ENCODE results near the gene ETFDH. TPM values are rescaled to one million over a fixed set of nuclear protein-coding genes. Genes with fewer than 3 reads are reported as not detected.

The ETFDH gene
- total and polyA plus RNA-seq, 10 of the 15 experiments (the other 5 are each of a cell fraction or from before 2014, with no cell fraction given) = 10.9 to 30.4 (median 20.6) TPM

DNA sequence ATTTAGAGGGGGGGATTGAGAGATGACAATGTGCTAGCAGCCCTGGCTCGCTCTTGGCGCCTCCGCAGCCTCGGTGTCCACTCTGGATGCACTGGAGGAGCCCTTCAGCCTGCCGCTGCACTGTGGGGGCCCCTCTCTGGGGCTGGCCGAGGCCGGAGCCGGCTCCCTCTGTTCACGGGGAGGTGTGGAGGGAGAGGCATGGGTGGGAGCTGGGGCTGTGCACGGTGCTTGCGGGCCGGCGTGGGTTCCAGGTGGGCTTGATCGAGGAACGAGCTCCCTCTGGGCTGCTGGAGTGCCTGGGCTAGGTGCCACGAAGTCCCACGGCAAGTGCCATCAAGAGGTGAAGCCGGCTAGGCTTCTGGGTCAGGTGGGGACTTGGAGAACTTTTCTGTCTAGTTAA lies 7.3 kb upstream of the ETFDH start:
- no peaks in the 10 kb centered on the region for H3K9me3 ChIP-seq (replicated peaks; ENCODE audit: control insufficient read depth, insufficient read depth, low read length)
- no peak overlapping the region for H2AFZ ChIP-seq (ENCODE audit: control insufficient read depth, low read depth, low read length)
- H3K4me3 ChIP-seq = no peak overlapping the region
- H3K4me1 ChIP-seq (ENCODE audit: control insufficient read depth, insufficient read depth, low read length) = no peaks in the 10 kb centered on the region
- RAD21 ChIA-PET (ENCODE audit: unreplicated experiment) = no interaction called here
- H3K27ac ChIP-seq (ENCODE audit: control insufficient read depth, insufficient read depth) = no peak overlapping the region
- SMC1A ChIA-PET (ENCODE audit: uncharacterized antibody, unreplicated experiment) = interaction anchor here (0.6 to 1.2 kb wide), 2 partner anchors 25 to 187 kb away, joined by 3 to 4 read pairs; no protein-coding TSS in a partner anchor
- CTCF ChIA-PET = interaction anchor here (1.1 kb wide), 1 partner anchor 9 kb away, joined by 4 read pairs; no protein-coding TSS in a partner anchor
- FAIRE-seq (no peak), DNase-seq (ENCODE audit: low read depth, low spot score) (no peak), ATAC-seq (no peak)
- in situ Hi-C loops (cut with MboI) (no loop called here), intact Hi-C loops (cut with micrococcal nuclease; ENCODE audit: unreplicated experiment) (no loop called here)
- peaks cover 19% of the 10 kb centered on the region for H3K79me2 ChIP-seq (ENCODE audit: control insufficient read depth, insufficient read depth, low read length)
- POLR2A ChIA-PET = no interaction called here
- no peaks in the 10 kb centered on the region for H4K20me1 ChIP-seq (ENCODE audit: control insufficient read depth, insufficient read depth)
- H3K27me3 ChIP-seq (replicated peaks in 1 of 2; ENCODE audit: control insufficient read depth in 2 of 2, insufficient read depth in 2 of 2, low read length in 1 of 2) = no peaks in the 10 kb centered on the region
- no peak overlapping the region for H3K9ac ChIP-seq (ENCODE audit: control insufficient read depth, insufficient read depth, low read length)
- peaks cover 0 to 6% of the 10 kb centered on the region in 2 experiments; a peak in 1 of 4 replicates for H3K36me3 ChIP-seq (ENCODE audit: control insufficient read depth in 2 of 2, insufficient read depth in 2 of 2, low read length in 1 of 2)
- BruUV-seq (replicated peaks) = no TSS peak
- TF ChIP-seq ZNF384 (IDR thresholded peaks at IDR 0.05; ENCODE audit: borderline replicate concordance, low read depth, low read length) (no peak), ZBED1 (IDR thresholded peaks at IDR 0.05; ENCODE audit: borderline replicate concordance) (no peak)
- TF ChIP-seq, protein P1, sequence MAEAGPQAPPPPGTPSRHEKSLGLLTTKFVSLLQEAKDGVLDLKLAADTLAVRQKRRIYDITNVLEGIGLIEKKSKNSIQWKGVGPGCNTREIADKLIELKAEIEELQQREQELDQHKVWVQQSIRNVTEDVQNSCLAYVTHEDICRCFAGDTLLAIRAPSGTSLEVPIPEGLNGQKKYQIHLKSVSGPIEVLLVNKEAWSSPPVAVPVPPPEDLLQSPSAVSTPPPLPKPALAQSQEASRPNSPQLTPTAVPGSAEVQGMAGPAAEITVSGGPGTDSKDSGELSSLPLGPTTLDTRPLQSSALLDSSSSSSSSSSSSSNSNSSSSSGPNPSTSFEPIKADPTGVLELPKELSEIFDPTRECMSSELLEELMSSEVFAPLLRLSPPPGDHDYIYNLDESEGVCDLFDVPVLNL (IDR thresholded peaks at IDR 0.05; ENCODE audit: low read depth, low read length) = no peak
- 97% methylated on average over 18 of the region's 18 CpGs for WGBS (ENCODE audit: insufficient coverage, insufficient replicate concordance, low lambda C conversion rate, missing lambda C conversion rate)
- H3K4me2 ChIP-seq (ENCODE audit: control insufficient read depth, insufficient read depth) = no peak overlapping the region

DNA sequence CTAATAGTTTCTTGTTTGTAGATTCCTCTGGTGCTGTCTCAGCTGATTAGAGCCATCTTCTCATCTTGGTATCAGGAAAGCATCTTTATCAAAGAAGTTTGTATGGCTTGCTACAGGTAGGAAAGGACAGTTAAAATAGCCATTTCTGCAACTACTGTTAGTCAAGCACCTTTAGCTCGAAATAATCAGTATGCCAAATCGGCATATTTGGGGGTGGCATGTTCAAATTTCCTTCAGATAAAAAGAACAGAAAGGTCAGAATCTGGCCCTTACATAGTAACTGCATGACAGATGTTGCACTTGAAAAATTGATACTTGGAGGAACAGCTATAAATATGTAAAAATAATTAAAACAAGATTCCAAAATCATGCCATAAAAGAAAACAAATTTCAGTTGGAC lies 5.2 kb upstream of the ETFDH start:
- DNase-seq (ENCODE audit: low read depth, low spot score) (no peak), ATAC-seq (no peak), FAIRE-seq (no peak)
- no peak overlapping the region for H3K4me2 ChIP-seq (ENCODE audit: control insufficient read depth, insufficient read depth)
- intact Hi-C loops (cut with micrococcal nuclease; ENCODE audit: unreplicated experiment) = loop anchor here (2.0 kb wide), 1 partner anchor 780 kb away; no protein-coding TSS in a partner anchor
- H3K36me3 ChIP-seq (ENCODE audit: control insufficient read depth in 2 of 2, insufficient read depth in 2 of 2, low read length in 1 of 2) = peaks cover 0 to 6% of the 10 kb centered on the region in 2 experiments; a peak in 1 of 4 replicates
- in situ Hi-C loops (cut with MboI) = no loop called here
- ChIA-PET SMC1A (ENCODE audit: uncharacterized antibody, unreplicated experiment) (no interaction called here), POLR2A (no interaction called here), RAD21 (ENCODE audit: unreplicated experiment) (no interaction called here), CTCF (interaction anchor here (0.7 to 1.3 kb wide), 6 partner anchors 14 to 410 kb away, joined by 3 read pairs; no protein-coding TSS in a partner anchor)
- H3K9me3 ChIP-seq (replicated peaks; ENCODE audit: control insufficient read depth, insufficient read depth, low read length) = no peaks in the 10 kb centered on the region
- H4K20me1 ChIP-seq (ENCODE audit: control insufficient read depth, insufficient read depth) = no peaks in the 10 kb centered on the region
- H3K9ac ChIP-seq (ENCODE audit: control insufficient read depth, insufficient read depth, low read length) = no peak overlapping the region
- WGBS (ENCODE audit: insufficient coverage, insufficient replicate concordance, low lambda C conversion rate, missing lambda C conversion rate) = 75% methylated on average over 2 of the region's 2 CpGs
- no TSS peak for BruUV-seq (replicated peaks)
- H2AFZ ChIP-seq (ENCODE audit: control insufficient read depth, low read depth, low read length) = no peak overlapping the region
- peaks cover 33% of the 10 kb centered on the region for H3K79me2 ChIP-seq (ENCODE audit: control insufficient read depth, insufficient read depth, low read length)
- H3K4me3 ChIP-seq = no peak overlapping the region
- no peaks in the 10 kb centered on the region for H3K27me3 ChIP-seq (replicated peaks in 1 of 2; ENCODE audit: control insufficient read depth in 2 of 2, insufficient read depth in 2 of 2, low read length in 1 of 2)
- no peaks in the 10 kb centered on the region for H3K4me1 ChIP-seq (ENCODE audit: control insufficient read depth, insufficient read depth, low read length)
- H3K27ac ChIP-seq (ENCODE audit: control insufficient read depth, insufficient read depth) = no peak overlapping the region
- TF ChIP-seq MYB (IDR thresholded peaks at IDR 0.05; ENCODE audit: borderline replicate concordance, low read depth, low read length) (no peak), PML (IDR thresholded peaks at IDR 0.05; ENCODE audit: low read length) (no peak), NFIC (IDR thresholded peaks at IDR 0.05; ENCODE audit: low read depth, low read length) (no peak), ZNF24 (IDR thresholded peaks at IDR 0.05) (no peak), SP1 (IDR thresholded peaks at IDR 0.05; ENCODE audit: low read depth, low read length) (no peak), MEF2B (IDR thresholded peaks at IDR 0.05; ENCODE audit: partially characterized antibody, poor library complexity, severe bottlenecking) (no peak), MYC (IDR thresholded peaks at IDR 0.05; ENCODE audit: insufficient read depth, insufficient read length, insufficient replicate concordance, low read length, severe bottlenecking) (no peak)
- TF ChIP-seq, protein P2, sequence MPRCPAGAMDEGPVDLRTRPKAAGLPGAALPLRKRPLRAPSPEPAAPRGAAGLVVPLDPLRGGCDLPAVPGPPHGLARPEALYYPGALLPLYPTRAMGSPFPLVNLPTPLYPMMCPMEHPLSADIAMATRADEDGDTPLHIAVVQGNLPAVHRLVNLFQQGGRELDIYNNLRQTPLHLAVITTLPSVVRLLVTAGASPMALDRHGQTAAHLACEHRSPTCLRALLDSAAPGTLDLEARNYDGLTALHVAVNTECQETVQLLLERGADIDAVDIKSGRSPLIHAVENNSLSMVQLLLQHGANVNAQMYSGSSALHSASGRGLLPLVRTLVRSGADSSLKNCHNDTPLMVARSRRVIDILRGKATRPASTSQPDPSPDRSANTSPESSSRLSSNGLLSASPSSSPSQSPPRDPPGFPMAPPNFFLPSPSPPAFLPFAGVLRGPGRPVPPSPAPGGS (IDR thresholded peaks at IDR 0.05; ENCODE audit: borderline replicate concordance, insufficient read depth, low read depth, low read length, poor library complexity, severe bottlenecking) = no peak
- TF ChIP-seq, protein P3, sequence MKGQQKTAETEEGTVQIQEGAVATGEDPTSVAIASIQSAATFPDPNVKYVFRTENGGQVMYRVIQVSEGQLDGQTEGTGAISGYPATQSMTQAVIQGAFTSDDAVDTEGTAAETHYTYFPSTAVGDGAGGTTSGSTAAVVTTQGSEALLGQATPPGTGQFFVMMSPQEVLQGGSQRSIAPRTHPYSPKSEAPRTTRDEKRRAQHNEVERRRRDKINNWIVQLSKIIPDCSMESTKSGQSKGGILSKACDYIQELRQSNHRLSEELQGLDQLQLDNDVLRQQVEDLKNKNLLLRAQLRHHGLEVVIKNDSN (IDR thresholded peaks at IDR 0.05; ENCODE audit: borderline replicate concordance, extremely low read length, insufficient read depth, low read depth, low read length) = no peak
- TF ChIP-seq, protein P4, sequence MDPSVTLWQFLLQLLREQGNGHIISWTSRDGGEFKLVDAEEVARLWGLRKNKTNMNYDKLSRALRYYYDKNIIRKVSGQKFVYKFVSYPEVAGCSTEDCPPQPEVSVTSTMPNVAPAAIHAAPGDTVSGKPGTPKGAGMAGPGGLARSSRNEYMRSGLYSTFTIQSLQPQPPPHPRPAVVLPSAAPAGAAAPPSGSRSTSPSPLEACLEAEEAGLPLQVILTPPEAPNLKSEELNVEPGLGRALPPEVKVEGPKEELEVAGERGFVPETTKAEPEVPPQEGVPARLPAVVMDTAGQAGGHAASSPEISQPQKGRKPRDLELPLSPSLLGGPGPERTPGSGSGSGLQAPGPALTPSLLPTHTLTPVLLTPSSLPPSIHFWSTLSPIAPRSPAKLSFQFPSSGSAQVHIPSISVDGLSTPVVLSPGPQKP (IDR thresholded peaks at IDR 0.05; ENCODE audit: low read depth, low read length) = no peak

Data from GM12878 (cell line).